GF-D8 (cell line): Measurements from ENCODE around the gene TBC1D2B.

Experiments used
- DNase-seq: peaks from one replicate; lab custom pipeline; 2025; lab: John Stamatoyannopoulos, UW

Gene TBC1D2B

DNA sequence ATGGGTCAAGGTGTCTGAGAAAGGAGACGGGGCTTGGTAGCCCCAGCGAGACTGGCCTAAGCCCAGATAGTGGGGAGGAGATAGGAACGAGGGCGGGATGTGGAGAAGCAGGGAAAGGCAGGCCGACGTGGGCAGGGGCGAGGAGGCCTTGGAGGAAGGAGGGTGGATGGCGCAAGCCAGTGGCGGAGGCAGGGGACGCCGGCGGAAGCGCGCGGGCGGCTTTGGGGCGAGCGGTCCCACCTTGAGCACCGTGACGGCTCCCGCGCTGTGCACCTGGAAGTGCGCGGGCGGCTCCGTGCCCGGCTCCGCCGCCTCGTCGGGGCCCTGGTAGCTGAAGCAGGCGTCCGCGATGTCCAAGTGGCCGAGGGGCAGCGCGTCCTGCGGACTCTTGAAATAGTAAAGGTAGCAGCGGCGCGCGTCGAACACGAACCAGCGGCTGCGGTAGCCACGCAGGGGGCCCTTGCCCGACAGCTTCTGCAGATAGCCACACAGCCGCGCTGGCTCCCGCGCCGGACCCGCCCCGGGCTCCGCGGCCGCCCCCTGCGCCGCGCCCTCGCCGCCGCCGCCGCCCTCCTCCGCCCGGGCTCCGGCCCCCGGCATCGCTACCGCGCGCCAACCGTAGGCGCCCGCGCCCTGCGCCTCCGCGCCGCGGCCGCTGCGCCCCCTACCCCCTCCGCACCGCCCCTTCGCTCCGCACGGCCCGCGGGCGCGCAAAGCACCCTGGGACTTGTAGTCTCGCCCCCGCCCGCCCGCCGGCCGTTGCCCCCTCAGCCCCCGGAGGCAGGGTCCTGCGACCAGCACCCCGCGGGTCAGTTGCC lies at the start of gene TBC1D2B:
TSS of gene TBC1D2B (minus strand) at position 659 of the 818 bp plus-strand sequence. CDS start at position 600, 59 bp downstream.
- DNase-seq: peak; percentile 50

- DNase-seq: no peak
Observed at GRCh38 chr15:78125267-78125666, 47.8 kb upstream of the TBC1D2B start.

DNA sequence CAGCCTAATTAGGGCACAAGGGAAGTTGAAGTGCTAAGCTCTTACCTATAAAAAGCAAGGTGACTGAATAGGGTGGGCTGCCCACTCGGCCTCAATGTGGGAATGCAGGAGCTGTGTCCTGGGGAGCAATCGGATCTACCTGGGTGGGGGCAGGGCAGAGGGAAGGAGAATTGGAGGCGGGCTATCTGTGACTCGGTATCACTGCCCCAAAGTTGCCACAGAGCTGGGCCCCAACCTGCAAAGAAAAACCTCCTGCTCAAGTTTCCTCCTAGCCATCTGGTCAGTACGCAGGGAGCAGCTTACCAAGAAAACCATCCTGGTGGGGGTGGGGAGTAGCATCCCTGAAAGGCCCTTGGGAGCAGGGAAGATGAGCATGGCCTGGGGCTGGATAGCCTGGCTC lies 43.0 kb upstream of the TBC1D2B start:
- DNase-seq: no peak

- no peak for DNase-seq
Observed at GRCh38 chr15:78112551-78112950, 35.0 kb upstream of the TBC1D2B start.

DNA sequence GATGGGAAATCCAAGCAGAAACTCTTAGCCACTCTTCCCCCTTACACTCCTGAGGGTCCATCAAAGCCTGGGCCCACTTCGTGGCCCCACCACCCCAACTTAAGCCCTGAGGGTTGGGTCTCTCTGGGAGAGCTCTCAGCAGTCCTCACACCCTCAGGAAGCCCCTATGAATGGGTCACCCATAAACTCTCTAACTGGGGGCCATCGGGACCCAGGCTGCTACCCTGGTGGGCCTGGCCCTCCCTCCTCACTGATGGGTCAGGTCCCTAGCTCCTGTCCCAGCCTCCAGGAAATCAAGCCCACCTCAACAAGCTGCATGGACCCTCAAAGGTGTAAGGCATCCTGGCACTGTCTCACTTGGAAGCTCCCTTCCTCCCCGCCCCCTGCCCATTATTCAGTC lies 34.3 kb upstream of the TBC1D2B start:
- no peak for DNase-seq

DNA sequence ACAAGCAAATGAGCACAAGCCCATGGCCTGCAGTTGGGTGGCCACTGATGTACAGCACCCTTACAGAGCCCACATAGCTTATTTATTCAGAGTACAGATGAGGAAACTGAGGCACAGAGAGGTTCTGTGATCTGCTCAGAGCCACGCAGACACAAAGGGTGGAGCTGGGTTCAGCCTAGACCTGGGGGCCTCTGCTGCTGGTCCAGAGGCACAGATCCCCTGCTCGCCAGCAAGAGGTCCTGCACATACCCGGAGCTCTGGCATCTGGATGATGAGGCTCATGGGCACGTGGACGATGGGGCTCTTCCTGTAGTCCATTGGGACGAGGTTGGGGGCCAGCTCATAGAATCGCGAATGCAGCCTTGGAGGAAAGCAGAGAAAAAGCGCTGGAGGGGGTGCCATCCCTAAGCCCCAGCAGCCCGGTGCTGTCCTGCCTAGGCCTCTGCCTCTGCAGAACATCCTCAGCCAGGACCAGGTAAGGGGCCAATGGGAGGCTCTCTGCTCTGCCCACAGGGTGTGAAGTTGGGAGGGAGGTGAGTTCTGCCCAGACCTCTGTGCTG lies 33.5 kb upstream of the TBC1D2B start:
- no peak for DNase-seq

- no peak for DNase-seq
Observed at GRCh38 chr15:78110096-78110495, 32.6 kb upstream of the TBC1D2B start.

DNA sequence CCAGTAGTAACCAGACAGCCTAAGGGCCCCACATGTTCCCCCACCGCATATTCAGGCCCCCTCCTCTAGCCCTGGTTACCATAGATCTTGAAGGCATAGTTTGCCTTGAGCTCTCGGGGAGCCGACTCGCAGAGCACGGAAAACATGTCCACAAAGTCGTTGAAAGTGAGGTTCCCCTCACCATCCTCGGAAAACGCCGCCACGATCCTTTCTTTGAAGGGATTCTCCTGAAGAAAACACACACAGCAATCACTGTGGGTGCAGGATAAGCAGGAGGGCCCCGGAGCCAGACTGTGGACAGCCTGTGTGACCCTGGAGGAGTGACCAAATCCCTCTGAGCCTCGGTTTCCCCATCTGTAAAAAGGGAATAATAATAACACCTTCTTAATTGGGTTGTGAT lies 31.6 kb upstream of the TBC1D2B start:
- DNase-seq: no peak

DNA sequence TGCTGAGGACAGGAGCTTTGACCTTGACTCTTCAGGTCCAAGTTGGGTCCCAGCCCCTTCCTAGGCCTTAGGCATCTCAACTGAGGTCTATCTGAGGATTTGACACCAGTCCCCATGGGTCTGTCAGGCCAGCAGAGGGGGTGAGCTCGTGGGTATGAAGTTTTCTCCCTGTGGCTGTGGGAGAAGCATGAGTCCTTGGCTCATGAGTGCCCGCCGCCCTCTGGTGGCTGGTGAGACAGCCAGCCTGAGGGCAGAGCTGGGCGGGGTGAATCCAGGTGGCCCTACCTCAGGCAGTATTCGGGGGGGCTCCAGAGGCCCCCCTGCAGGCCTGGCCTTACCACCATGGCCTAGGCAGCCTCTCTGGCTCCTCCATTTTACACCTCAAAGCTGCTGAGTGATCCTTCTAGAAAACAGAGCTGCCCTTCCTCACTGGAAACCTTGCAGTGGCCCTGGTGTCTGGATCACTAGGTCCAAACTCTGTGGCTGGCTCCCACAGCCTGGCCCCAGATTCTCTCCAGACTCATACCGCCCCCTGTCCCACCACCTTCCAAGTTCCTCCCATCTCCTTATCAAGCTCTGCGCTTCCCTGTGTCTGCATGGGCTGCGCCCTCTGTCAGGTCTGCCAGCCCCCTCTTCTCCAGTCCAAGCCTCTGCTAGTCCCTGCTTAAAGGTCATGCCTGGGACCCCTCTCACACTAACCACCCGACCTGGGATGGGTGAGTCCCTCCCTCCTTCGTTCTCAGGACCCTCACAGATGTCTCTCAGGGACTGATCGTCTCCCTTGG lies 31.0 kb upstream of the TBC1D2B start:
- DNase-seq: peak; percentile 63

DNA sequence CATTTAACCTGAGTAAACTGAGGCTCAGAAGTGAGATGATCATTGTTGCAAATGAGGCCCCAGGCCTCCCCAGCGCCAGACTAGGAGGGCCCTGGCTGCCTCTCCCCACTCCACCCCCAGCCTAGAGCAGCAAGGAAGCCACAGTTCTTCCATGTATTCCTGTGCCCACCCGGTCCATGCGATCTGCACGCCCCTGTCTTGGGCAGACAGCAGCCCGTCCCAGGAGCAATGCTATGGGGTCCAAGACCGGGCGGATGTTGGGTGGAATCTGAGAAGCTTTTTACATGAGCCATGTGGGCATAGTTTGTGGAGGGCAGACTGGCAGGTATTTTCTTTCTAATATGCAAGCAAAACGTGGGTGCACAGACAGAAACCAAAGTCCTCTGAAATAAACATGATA lies 30.0 kb upstream of the TBC1D2B start:
- DNase-seq: no peak

GRCh38 chr15:78105476-78106241 lies 28.1 kb upstream of the TBC1D2B start:
- no peak for DNase-seq

DNA sequence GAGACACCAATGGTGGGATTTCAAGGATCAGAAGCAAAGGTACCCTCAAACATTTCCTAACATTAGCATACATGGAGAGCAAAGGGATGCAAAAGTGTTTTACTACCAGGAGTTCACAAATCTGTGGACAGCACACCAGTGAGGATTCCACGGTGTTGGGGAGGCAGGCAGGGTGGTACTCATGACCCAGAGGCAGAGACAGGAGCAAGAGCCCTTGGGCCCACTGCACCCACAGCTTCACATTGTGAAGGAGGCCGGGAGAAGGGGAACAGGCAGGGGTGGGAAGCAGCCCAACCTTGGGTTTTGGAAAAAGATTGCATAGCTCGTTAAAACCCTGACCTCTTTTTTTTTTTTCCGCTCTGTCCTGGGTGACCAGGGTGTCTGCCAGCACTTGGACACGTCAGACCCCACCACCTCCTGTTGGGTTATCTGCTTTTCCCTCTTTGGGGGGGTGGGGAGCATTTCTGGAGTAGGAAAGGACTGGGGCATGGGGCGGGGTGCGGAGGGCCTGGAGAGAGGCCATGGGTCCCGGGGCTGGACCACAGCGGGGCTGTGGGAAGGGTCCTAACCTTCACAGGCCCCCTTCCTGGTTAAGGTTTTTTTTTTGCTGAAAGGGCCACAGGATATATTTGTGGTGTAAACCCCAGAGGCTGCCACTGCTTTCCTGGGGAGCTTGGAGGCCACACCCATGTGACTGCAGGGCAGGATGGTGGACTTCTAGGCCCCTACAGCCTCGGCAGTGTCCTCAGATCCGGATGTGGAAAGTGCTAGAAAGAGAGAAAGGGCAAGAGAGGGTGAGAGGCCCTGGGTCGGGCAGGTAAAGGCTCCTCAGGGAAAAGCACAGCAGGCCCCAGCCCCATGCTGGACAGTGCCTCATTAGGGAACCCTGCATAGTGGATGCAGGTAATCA lies 27.3 kb upstream of the TBC1D2B start:
- no peak for DNase-seq

GRCh38 chr15:78104119-78104479 lies 26.6 kb upstream of the TBC1D2B start:
- no peak for DNase-seq

DNA sequence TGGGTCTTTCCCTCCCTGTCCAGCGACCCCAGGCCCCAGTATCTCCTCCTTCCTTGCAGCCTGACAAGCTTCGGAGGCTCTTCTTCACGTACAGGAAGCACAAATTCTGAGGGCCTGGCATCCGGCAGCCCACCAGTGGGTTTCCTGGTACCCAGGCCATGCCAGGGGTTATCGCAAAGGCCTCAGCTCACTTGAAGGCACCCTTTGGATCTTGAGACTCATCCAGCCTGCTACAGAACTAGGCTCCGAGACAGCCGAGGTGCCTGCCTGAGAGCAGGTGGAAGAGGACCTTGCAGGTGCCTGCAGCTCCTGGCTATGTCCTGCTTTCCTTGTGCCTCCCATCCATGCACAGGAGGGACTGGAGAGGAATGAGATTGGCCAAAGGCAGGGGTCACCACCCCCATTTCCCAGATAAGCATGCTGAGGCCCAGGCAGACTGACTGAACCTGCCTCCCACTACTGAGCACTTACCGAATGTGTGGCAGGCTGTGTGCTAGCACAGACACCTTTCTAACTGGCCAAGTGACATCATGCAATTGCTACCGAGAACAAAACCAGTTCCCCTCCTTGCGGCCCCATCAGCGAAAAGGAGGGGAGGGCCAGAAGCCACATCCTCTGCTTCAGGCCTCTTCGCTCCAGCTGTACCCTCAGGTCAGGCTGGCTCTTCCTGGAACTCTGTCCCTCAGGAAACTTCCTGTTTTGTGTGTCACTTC lies 26.1 kb upstream of the TBC1D2B start:
- DNase-seq: peak; percentile 65

DNA sequence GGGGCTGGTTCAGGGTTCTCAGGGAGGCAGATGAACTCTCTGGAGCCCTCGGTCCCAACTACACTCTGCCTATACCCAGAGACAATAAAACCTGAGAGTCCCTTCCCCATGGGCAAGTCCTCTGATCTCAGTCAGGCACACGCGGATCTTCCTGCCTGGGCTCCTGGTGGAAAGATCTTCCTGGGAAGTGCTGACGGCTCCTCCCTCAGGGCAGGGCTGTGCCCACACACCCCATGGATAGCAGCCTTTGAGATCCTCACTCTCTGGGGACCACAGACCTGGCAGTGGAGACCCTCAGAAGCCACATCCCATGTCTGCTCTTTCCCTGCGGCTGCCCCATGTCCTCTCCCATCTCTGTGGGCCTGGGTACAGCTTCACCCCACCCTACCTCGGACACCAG lies 25.2 kb upstream of the TBC1D2B start:
- no peak for DNase-seq

DNA sequence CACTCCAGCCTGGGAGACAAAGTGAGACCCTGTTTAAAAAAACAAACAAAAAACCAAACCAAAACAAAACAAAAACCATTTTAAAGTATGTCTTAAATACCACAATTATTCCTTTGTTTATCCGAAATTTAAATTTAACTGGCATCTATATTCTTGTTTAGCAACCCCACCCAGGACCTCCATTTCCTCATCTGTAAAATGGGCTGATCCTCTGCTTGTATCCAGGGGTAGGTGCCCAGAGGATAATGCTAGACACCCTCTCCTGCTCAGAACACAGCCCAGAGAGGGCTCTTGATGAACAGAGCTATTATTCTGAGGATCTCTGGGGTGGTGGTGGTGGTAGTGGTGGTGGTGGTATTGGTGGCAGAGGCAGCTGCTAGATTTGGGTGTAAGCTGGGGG lies 24.7 kb upstream of the TBC1D2B start:
- DNase-seq: no peak

DNA sequence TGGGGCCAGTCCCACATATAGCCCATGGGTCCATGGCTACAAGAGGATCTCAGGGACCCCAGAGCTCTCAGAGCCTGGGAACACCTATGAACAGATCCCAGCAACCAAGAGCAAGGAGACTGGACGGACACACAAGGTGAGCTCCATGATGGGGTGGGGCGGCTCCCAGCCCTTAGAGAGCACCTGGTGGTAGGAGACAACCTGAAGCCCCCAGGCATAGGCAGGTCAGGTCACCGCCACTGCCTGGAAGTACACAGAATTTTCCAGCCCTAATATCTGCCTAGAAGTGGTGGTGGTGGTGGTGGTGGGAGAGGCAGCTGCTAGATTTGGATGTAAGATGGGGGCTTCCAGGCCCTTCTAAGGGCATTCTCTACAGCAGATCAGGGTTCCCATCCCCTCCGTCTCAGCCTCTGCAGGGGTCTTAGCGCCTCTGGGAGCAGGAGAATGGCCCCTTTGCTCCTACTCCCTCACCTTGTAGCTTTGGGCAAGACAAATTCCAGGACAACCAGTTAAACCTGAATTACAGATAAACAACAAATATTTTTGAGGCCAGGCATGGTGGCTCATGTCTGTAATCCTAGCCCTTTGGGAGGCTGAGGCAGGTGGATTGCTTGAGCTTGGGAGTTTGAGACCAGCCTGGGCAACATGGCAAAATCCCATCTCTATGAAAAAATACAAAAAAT lies 24.1 kb upstream of the TBC1D2B start:
- DNase-seq: no peak

GRCh38 chr15:78100886-78101285 lies 23.4 kb upstream of the TBC1D2B start:
- DNase-seq: no peak

GRCh38 chr15:78098131-78098755 lies 20.7 kb upstream of the TBC1D2B start:
- no peak for DNase-seq

DNA sequence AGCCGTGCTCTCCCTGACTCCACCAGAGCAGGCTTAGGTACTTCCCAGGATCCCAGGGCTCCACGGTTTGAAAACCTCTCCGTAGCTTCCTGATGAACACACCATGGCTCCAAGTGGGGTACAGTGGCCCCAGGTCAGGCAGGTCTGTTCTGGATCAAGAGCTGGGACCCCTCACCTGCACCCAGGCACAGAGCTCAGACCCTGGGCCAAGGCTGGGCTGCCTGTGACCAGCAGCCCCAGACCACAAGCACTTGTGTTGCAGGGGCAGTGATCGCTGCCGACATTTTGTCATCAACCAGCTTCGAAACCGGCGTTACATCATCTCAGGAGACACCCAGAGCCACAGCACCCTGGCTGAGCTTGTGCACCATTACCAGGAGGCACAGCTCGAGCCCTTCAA lies 20.2 kb upstream of the TBC1D2B start:
- no peak for DNase-seq
